ENCODE measurements around the gene ESPL1. TPM values are rescaled to one million over a fixed set of nuclear protein-coding genes. Genes with fewer than 3 reads are reported as not detected.
"Not testable (repeated sequence)": the region's sequence is repeated elsewhere in the genome, so short reads cannot be mapped to it uniquely, and the experiment has no call there.

The ESPL1 gene
- total and polyA plus RNA-seq, 5 experiments from 2014 or later: 0.27 to 0.81 TPM; not detected in 3

- Mint-ChIP-seq H3K36me3 (peaks cover 0 to 23% (median 2%) of the 10 kb centered on the region in 3 donors), H3K9me3 (no peaks in the 10 kb centered on the region), H3K27me3 (no peaks in the 10 kb centered on the region), H3K27ac (peak within 1 kb of the TSS; percentile 97 to 100 (median 99)), H3K4me1 (peaks cover 10 to 61% (median 46%) of the 10 kb centered on the region in 4 donors), H3K4me3 (peak within 1 kb of the TSS; percentile 95 to 100 (median 99))
- peak; percentile 90 to 93 for ATAC-seq
- DNase-seq: peak; percentile 72 to 94 (median 87)
- POLR2A ChIA-PET: interaction anchor here (0.5 to 4.2 kb wide), 22 partner anchors 14 to 216 kb away, joined by 3 to 52 read pairs (median 8); partner anchors contain the start of genes AAAS, CSAD, ESPL1 and PRR13
Measured at GRCh38 chr12:53295070-53295890, 27.2 kb downstream of the ESPL1 start, which contains the start of gene PFDN5. PFDN5 (plus strand) TSS chr12:53295542; CDS start chr12:53295568, 26 bp downstream.

DNA sequence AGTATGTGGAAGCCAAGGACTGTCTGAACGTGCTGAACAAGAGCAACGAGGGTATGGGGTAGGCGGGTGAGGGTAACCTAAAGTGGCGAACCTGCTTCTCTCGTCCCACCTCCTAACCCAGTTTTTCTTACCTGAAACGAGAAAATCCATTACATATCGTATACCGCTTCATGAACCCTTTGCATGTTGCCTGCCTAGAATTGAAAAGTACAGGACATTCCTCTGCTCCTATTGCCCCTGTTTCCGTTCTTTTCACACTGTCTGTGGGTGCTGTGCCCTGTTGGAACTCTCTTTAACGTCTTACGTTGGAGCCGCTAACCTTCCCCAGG is 27.8 kb downstream of the ESPL1 start:
- Mint-ChIP-seq H3K36me3 (peaks cover 0 to 26% (median 2%) of the 10 kb centered on the region in 3 donors), H3K27me3 (no peaks in the 10 kb centered on the region), H3K4me1 (peaks cover 14 to 66% (median 51%) of the 10 kb centered on the region in 4 donors), H3K27ac (peak overlapping the region; percentile 97 to 100 (median 99)), H3K4me3 (peak overlapping the region; percentile 95 to 100 (median 99)), H3K9me3 (no peaks in the 10 kb centered on the region)
- DNase-seq: no peak
- POLR2A ChIA-PET: interaction anchor here (0.5 to 4.2 kb wide), 21 partner anchors 13 to 217 kb away, joined by 3 to 52 read pairs (median 8); partner anchors contain the start of genes AAAS, CSAD, ESPL1 and PRR13
- peak in 1 of 2 donors; percentile 4 for ATAC-seq

GRCh38 chr12:53297106-53297505 is 29.0 kb downstream of the ESPL1 start:
- Mint-ChIP-seq H3K36me3 (peaks cover 0 to 36% (median 2%) of the 10 kb centered on the region in 3 donors), H3K4me1 (peaks cover 19 to 78% (median 63%) of the 10 kb centered on the region in 4 donors)

GRCh38 chr12:53298164-53298563 is 30.1 kb downstream of the ESPL1 start:
- H3K27me3 Mint-ChIP-seq: no peaks in the 10 kb centered on the region
- H3K27ac Mint-ChIP-seq: peak overlapping the region in 7 of 10 donors; percentile 29 to 99 (median 82)
- no peaks in the 10 kb centered on the region for H3K9me3 Mint-ChIP-seq
- peaks cover 2 to 44% (median 5%) of the 10 kb centered on the region in 3 donors for H3K36me3 Mint-ChIP-seq
- H3K4me1 Mint-ChIP-seq: peaks cover 27 to 86% (median 74%) of the 10 kb centered on the region in 4 donors
- POLR2A ChIA-PET: interaction anchor here (1.2 to 3.6 kb wide), 4 partner anchors 19 to 117 kb away, joined by 4 to 19 read pairs (median 10); partner anchors contain the start of genes AAAS, CSAD and ZNF740
- ATAC-seq (no peak), DNase-seq (no peak)
- peak overlapping the region in 8 of 10 donors; percentile 16 to 99 (median 34) for H3K4me3 Mint-ChIP-seq

More at GRCh38 chr12:53297106-53297505, 29.0 kb downstream of the ESPL1 start:
- H3K27me3 Mint-ChIP-seq, H3K9me3 Mint-ChIP-seq, DNase-seq, ATAC-seq: not testable (repeated sequence)
- peak overlapping the region; percentile 22 to 100 (median 98) for H3K4me3 Mint-ChIP-seq
- peak overlapping the region in 9 of 10 donors; percentile 44 to 99 (median 90) for H3K27ac Mint-ChIP-seq
- POLR2A ChIA-PET: interaction anchor here (1.2 to 4.2 kb wide), 7 partner anchors 12 to 99 kb away, joined by 4 to 52 read pairs (median 10); partner anchors contain the start of gene AAAS

GRCh38 chr12:53299101-53299453 is 31.0 kb downstream of the ESPL1 start:
- Mint-ChIP-seq H3K4me3 (peak overlapping the region; percentile 87 to 99 (median 98)), H3K36me3 (peaks cover 2 to 52% (median 5%) of the 10 kb centered on the region in 3 donors), H3K27me3 (no peaks in the 10 kb centered on the region), H3K9me3 (no peaks in the 10 kb centered on the region), H3K27ac (peak overlapping the region; percentile 84 to 99 (median 96)), H3K4me1 (peaks cover 27 to 87% (median 76%) of the 10 kb centered on the region in 4 donors)
- POLR2A ChIA-PET: interaction anchor here (0.7 to 3.6 kb wide), 15 partner anchors 9 to 377 kb away, joined by 3 to 36 read pairs (median 4); partner anchors contain the start of genes AAAS, ATP5MC2, CSAD and ESPL1
- peak in 2 of 10 donors; percentile 30 to 67 for DNase-seq
- no peak for ATAC-seq

GRCh38 chr12:53299454-53300180 is 31.5 kb downstream of the ESPL1 start, which contains the start of gene MYG1:
MYG1 (plus strand) TSS chr12:53299695; CDS start chr12:53299738, 43 bp downstream.
- H3K9me3 Mint-ChIP-seq: no peaks in the 10 kb centered on the region
- H3K27ac Mint-ChIP-seq: peak within 1 kb of the TSS; percentile 84 to 99 (median 96)
- no peaks in the 10 kb centered on the region for H3K27me3 Mint-ChIP-seq
- DNase-seq (peak; percentile 68 to 92 (median 81)), ATAC-seq (peak; percentile 62 to 66)
- POLR2A ChIA-PET: interaction anchor here (0.7 to 3.6 kb wide), 16 partner anchors 8 to 376 kb away, joined by 3 to 36 read pairs (median 4); partner anchors contain the start of genes AAAS, ATP5MC2, CSAD and ESPL1
- H3K36me3 Mint-ChIP-seq: peaks cover 2 to 56% (median 5%) of the 10 kb centered on the region in 3 donors
- H3K4me3 Mint-ChIP-seq: peak within 1 kb of the TSS; percentile 87 to 99 (median 98)
- H3K4me1 Mint-ChIP-seq: peaks cover 27 to 84% (median 75%) of the 10 kb centered on the region in 4 donors

GRCh38 chr12:53300187-53300586 is 32.1 kb downstream of the ESPL1 start:
- DNase-seq (no peak), ATAC-seq (no peak)
- Mint-ChIP-seq H3K36me3 (peaks cover 2 to 59% (median 5%) of the 10 kb centered on the region in 3 donors), H3K27ac (peak overlapping the region; percentile 84 to 99 (median 96)), H3K4me3 (peak overlapping the region; percentile 87 to 99 (median 98)), H3K4me1 (peaks cover 27 to 78% (median 72%) of the 10 kb centered on the region in 4 donors), H3K27me3 (no peaks in the 10 kb centered on the region), H3K9me3 (no peaks in the 10 kb centered on the region)
- POLR2A ChIA-PET: interaction anchor here (0.7 to 3.6 kb wide), 10 partner anchors 8 to 143 kb away, joined by 3 to 36 read pairs (median 4); partner anchors contain the start of genes AAAS, CSAD, ESPL1 and ZNF740

DNA sequence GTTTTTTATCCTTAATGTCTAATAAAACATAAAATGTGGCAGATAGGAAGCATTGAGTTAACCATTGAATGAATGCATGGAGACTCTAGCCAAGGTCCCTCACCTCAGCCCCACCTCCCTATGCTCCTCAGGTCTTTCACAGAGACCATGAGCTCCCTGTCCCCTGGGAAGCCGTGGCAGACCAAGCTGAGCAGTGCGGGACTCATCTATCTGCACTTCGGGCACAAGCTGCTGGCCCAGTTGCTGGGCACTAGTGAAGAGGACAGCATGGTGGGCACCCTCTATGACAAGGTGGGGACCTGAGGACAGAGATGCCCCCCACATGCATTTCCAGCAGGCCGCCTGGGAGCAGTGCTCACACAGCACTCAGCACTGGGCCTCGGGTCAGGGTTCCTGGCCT is 34.8 kb downstream of the ESPL1 start:
- DNase-seq: no peak
- H3K27me3 Mint-ChIP-seq: no peaks in the 10 kb centered on the region
- no peaks in the 10 kb centered on the region for H3K9me3 Mint-ChIP-seq
- ATAC-seq: no peak
- H3K4me1 Mint-ChIP-seq: peaks cover 22 to 52% (median 50%) of the 10 kb centered on the region in 4 donors
- POLR2A ChIA-PET: no interaction called here
- H3K36me3 Mint-ChIP-seq: peaks cover 5 to 80% (median 6%) of the 10 kb centered on the region in 3 donors
- H3K4me3 Mint-ChIP-seq: peak overlapping the region in 8 of 10 donors; percentile 1 to 99 (median 26)
- H3K27ac Mint-ChIP-seq: peak overlapping the region in 6 of 10 donors; percentile 5 to 81 (median 68)

DNA sequence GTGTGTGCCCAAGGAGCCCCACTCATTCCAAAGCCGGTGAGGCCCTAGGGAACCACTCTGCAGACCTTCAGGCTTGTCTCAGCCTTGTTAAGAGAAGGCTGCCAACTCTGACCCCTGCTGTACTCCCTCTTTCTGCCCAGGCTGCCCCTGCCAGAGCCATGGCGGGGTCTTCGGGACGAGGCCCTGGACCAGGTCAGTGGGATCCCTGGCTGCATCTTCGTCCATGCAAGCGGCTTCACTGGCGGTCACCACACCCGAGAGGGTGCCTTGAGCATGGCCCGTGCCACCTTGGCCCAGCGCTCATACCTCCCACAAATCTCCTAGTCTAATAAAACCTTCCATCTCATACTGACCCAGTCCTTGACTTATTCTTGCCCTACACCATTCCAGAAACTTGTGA is 38.7 kb downstream of the ESPL1 start:
- peaks cover 5 to 83% (median 13%) of the 10 kb centered on the region in 3 donors for H3K36me3 Mint-ChIP-seq
- ATAC-seq (no peak), DNase-seq (no peak)
- peak overlapping the region in 2 of 10 donors; percentile 39 to 93 for H3K27ac Mint-ChIP-seq
- no peak overlapping the region for H3K4me3 Mint-ChIP-seq
- H3K9me3 Mint-ChIP-seq: no peaks in the 10 kb centered on the region
- POLR2A ChIA-PET: interaction anchor here (1.8 kb wide), 1 partner anchor 14 kb away, joined by 6 read pairs; no protein-coding TSS in a partner anchor
- H3K4me1 Mint-ChIP-seq: peaks cover 8 to 20% (median 15%) of the 10 kb centered on the region in 4 donors
- no peaks in the 10 kb centered on the region for H3K27me3 Mint-ChIP-seq

- Mint-ChIP-seq H3K4me3 (no peak overlapping the region), H3K4me1 (peaks cover 0 to 6% (median 2%) of the 10 kb centered on the region in 4 donors), H3K27ac (peak overlapping the region in 6 of 10 donors; percentile 3 to 93 (median 46)), H3K27me3 (no peaks in the 10 kb centered on the region), H3K36me3 (peaks cover 0 to 80% (median 13%) of the 10 kb centered on the region in 3 donors), H3K9me3 (no peaks in the 10 kb centered on the region)
- POLR2A ChIA-PET: interaction anchor here (0.6 to 2.8 kb wide), 2 partner anchors 9 to 13 kb away, joined by 3 to 15 read pairs; partner anchors contain the start of genes MYG1 and PFDN5
- DNase-seq: no peak
- no peak for ATAC-seq
Measured at GRCh38 chr12:53308276-53308675, 40.2 kb downstream of the ESPL1 start.

DNA sequence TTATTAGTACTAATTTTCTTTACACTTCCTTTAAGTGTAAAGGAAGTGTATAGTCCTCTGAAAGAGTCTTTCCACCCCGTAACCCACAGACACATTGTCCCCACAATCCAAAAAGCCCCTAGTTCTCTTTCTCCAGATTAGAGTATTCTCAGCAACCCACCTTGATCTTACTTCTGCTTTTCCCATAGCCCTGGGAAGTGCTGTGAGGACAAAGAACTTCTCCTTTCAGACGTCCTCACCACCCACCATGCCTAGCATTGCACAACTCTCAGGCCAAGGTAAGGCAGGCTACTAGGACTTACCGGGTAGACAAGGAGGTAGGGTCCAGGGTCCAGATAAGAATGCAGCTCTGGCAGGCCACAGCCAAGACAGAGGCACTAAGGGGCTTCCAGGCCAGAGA is 45.9 kb downstream of the ESPL1 start:
- no peak overlapping the region for H3K4me3 Mint-ChIP-seq
- H3K27me3 Mint-ChIP-seq: no peaks in the 10 kb centered on the region
- no peak for DNase-seq
- H3K4me1 Mint-ChIP-seq: peaks cover 4 to 8% (median 6%) of the 10 kb centered on the region in 4 donors
- H3K36me3 Mint-ChIP-seq: peaks cover 6 to 81% (median 17%) of the 10 kb centered on the region in 3 donors
- H3K9me3 Mint-ChIP-seq: no peaks in the 10 kb centered on the region
- ATAC-seq: no peak
- H3K27ac Mint-ChIP-seq: peak overlapping the region in 2 of 10 donors; percentile 33 to 71
- POLR2A ChIA-PET: no interaction called here

Data from naive thymus-derived CD8-positive, alpha-beta T cell (primary cell).